Kidney epithelial cell (primary cell): Measurements from ENCODE around the gene BAIAP3. TPM values are rescaled to one million over a fixed set of nuclear protein-coding genes. Genes with fewer than 3 reads are reported as not detected.
"Not testable (repeated sequence)": the region's sequence is repeated elsewhere in the genome, so short reads cannot be mapped to it uniquely, and the experiment has no call there.

Source experiments
- DNase-seq: peaks from one replicate; pipeline ENCODE4 v3.0.0-alpha.2; 2010; ENCODE audit warnings: low read depth
- H3K27me3 ChIP-seq: 2 replicates; pipeline ENCODE4 v1.6.0; 2011; ENCODE audit warnings: low read length; ENCODE audit not compliant: control insufficient read depth, insufficient read depth
- H3K36me3 ChIP-seq: 2 replicates; pipeline ENCODE4 v1.5.1; 2011; ENCODE audit warnings: low read length; ENCODE audit not compliant: control insufficient read depth, insufficient read depth
- H3K4me3 ChIP-seq: 2 replicates; pipeline ENCODE4 v1.5.1; 2011; ENCODE audit warnings: low read depth, mild to moderate bottlenecking, control low read depth, low read length
- CTCF ChIP-seq: IDR thresholded peaks from 2 replicates; pipeline ENCODE4 v1.5.1; 2011; ENCODE audit warnings: mild to moderate bottlenecking, moderate library complexity, low read length, control low read depth, inconsistent platforms; ENCODE audit not compliant: insufficient read depth, poor library complexity, severe bottlenecking
- total RNA-seq: library from RNA; depleted of rRNA; stranded (reverse); fragments of >200 nt; gene quantifications from 2 replicates; pipeline ENCODE4 v1.2.3, GENCODE V29; 2015

The BAIAP3 gene
- total RNA-seq, 1 donor from 2014 or later, result 5.8 TPM

- Histone ChIP-seq H3K27me3 (peaks cover 15% of the 10 kb centered on the region), H3K36me3 (no peaks in the 10 kb centered on the region), H3K4me3 (no peak overlapping the region)
- no peak for TF ChIP-seq CTCF
- DNase-seq, result no peak
Measured at GRCh38 chr16:1326946-1327618, 6.4 kb upstream of the BAIAP3 start.

GRCh38 chr16:1327619-1327947 lies 5.9 kb upstream of the BAIAP3 start:
- no peak overlapping the region for H3K4me3 ChIP-seq
- H3K36me3 ChIP-seq, result no peaks in the 10 kb centered on the region
- no peak for DNase-seq
- H3K27me3 ChIP-seq, result peaks cover 20% of the 10 kb centered on the region
- TF ChIP-seq CTCF, result no peak

- not testable (repeated sequence) for DNase-seq, H3K36me3 ChIP-seq, H3K4me3 ChIP-seq
- H3K27me3 ChIP-seq, result peaks cover 26% of the 10 kb centered on the region
Measured at GRCh38 chr16:1328136-1328535, 5.3 kb upstream of the BAIAP3 start.

- H3K4me3 ChIP-seq, DNase-seq, H3K36me3 ChIP-seq: not testable (repeated sequence)
- H3K27me3 ChIP-seq, result peaks cover 32% of the 10 kb centered on the region
Measured at GRCh38 chr16:1328961-1329360, 4.5 kb upstream of the BAIAP3 start.

GRCh38 chr16:1330260-1330914 lies 3.1 kb upstream of the BAIAP3 start:
- no peak for DNase-seq
- H3K27me3 ChIP-seq, result peaks cover 46% of the 10 kb centered on the region
- no peaks in the 10 kb centered on the region for H3K36me3 ChIP-seq
- TF ChIP-seq CTCF, result peak; percentile 57
- no peak overlapping the region for H3K4me3 ChIP-seq

GRCh38 chr16:1330931-1331711 lies 2.3 kb upstream of the BAIAP3 start:
- Histone ChIP-seq H3K4me3 (no peak overlapping the region), H3K27me3 (peaks cover 53% of the 10 kb centered on the region), H3K36me3 (no peaks in the 10 kb centered on the region)
- no peak for DNase-seq
- no peak for TF ChIP-seq CTCF
